PC-3 (cell line): Measurements from ENCODE around the gene PYGO2. TPM values are rescaled to one million over a fixed set of nuclear protein-coding genes. Genes with fewer than 3 reads are reported as not detected.
A peak's percentile ranks its signal among the peaks of the same experiment; 100 is the strongest.

Experiments
- ATAC-seq: fragments of 200-7000 bp; cut with Tn5 transposase; 2 replicates; pipeline ENCODE4 v1.9.1; 2020; ENCODE audit warnings: mild to moderate bottlenecking, moderate library complexity
- BruUV-seq: library from RNA; stranded (reverse); fragments of 400-500 nt; replicated peaks from 2 replicates; lab custom pipeline; 2021; lab: Mats Ljungman, UMichigan
- CTCF ChIA-PET: fragments of 300-600 bp; sonication (Branson Sonifier 250); formaldehyde crosslinking; loops from one replicate; lab custom pipeline; 2022; ENCODE audit warnings: antibody characterized with exemption; lab: Charles Lee
- POLR2A ChIA-PET: fragments of 300-600 bp; sonication (Branson Sonifier 250); formaldehyde crosslinking; loops from one replicate; lab custom pipeline; 2022; ENCODE audit warnings: antibody characterized with exemption; ENCODE audit not compliant: unreplicated experiment; lab: Charles Lee
- DNase-seq: peaks from one replicate; pipeline ENCODE4 v3.0.0-alpha.2; 2015
- H2AFZ ChIP-seq: fragments of 300-600 bp; sonication (generic); 2 replicates; pipeline ENCODE4 v1.6.0; 2016; ENCODE audit warnings: antibody characterized with exemption, low read length
- H3F3A ChIP-seq: fragments of 300-600 bp; sonication (generic); one replicate; pipeline ENCODE4 v1.6.0; 2017; ENCODE audit warnings: antibody characterized with exemption, low read length, control low read depth, mild to moderate bottlenecking; ENCODE audit not compliant: unreplicated experiment
- H3K27ac ChIP-seq: fragments of 300-600 bp; sonication (generic); 2 replicates; pipeline ENCODE4 v1.5.1; 2016; ENCODE audit warnings: mild to moderate bottlenecking, low read length
- H3K27me3 ChIP-seq: fragments of 300-600 bp; sonication (generic); 2 replicates; pipeline ENCODE4 v1.6.1; 2016; ENCODE audit warnings: low read length, mixed read lengths
- H3K36me3 ChIP-seq: fragments of 300-600 bp; sonication (generic); 2 replicates; pipeline ENCODE4 v1.6.1; 2016; ENCODE audit warnings: low read depth, mixed run types, low read length, mixed read lengths
- H3K4me1 ChIP-seq: fragments of 300-600 bp; sonication (generic); 2 replicates; pipeline ENCODE4 v1.5.1; 2016; ENCODE audit warnings: low read length; ENCODE audit not compliant: insufficient read depth
- H3K4me2 ChIP-seq: fragments of 300-600 bp; sonication (generic); 2 replicates; pipeline ENCODE4 v1.6.0; 2016; ENCODE audit warnings: low read length
- H3K4me3 ChIP-seq: fragments of 300-600 bp; sonication (generic); 2 replicates; pipeline ENCODE4 v1.5.1; 2016; ENCODE audit warnings: mild to moderate bottlenecking, low read length, mixed read lengths
- H3K79me2 ChIP-seq: fragments of 300-600 bp; sonication (generic); 2 replicates; pipeline ENCODE4 v1.6.1; 2017; ENCODE audit warnings: low read length, mixed read lengths
- H3K9ac ChIP-seq: fragments of 300-600 bp; sonication (generic); 2 replicates; pipeline ENCODE4 v1.6.0; 2016; ENCODE audit warnings: mild to moderate bottlenecking, low read length
- H3K9me2 ChIP-seq: fragments of 300-600 bp; sonication (generic); replicated peaks from 2 replicates; pipeline ENCODE4 v1.6.1; 2016; ENCODE audit warnings: mixed run types, low read length, mixed read lengths
- H3K9me3 ChIP-seq: fragments of 300-600 bp; sonication (generic); 2 replicates; pipeline ENCODE4 v1.6.1; 2016; ENCODE audit warnings: low read length, mixed read lengths
- H4K20me1 ChIP-seq: fragments of 300-600 bp; sonication (generic); 2 replicates; pipeline ENCODE4 v1.6.1; 2016; ENCODE audit warnings: low read length, mixed read lengths
- CTCF ChIP-seq: fragments of 300-600 bp; sonication (generic); conservative IDR thresholded peaks from 2 replicates; pipeline ENCODE4 v1.5.1; 2017; ENCODE audit warnings: antibody characterized with exemption, low read depth, mild to moderate bottlenecking, low read length
- EZH2 ChIP-seq: fragments of 300-600 bp; sonication (generic); IDR thresholded peaks from one replicate; pipeline ENCODE4 v1.6.1; 2017; ENCODE audit warnings: antibody characterized with exemption, mild to moderate bottlenecking, low read length; ENCODE audit not compliant: unreplicated experiment
- EZH2phosphoT487 ChIP-seq: fragments of 300-600 bp; sonication (generic); IDR thresholded peaks from 2 replicates; pipeline ENCODE4 v1.6.1; 2018; ENCODE audit warnings: mild to moderate bottlenecking, antibody characterized with exemption, low read length, borderline replicate concordance
- intact Hi-C: fragments of 100-400 bp; cut with micrococcal nuclease; formaldehyde crosslinking; loops from 2 replicates; pipeline ENCODE4 v1.9.0; 2023
- total RNA-seq: library from RNA; depleted of rRNA; stranded (reverse); fragments of >200 nt; gene quantifications from 2 replicates; pipeline ENCODE4 v1.2.3, GENCODE V29; 2014

Gene PYGO2
- total RNA-seq, 1 experiment from 2014 or later = 41.7 TPM

- Histone ChIP-seq H3K4me1 (peaks cover 55% of the 10 kb centered on the region), H3K27me3 (no peaks in the 10 kb centered on the region), H4K20me1 (peaks cover 13% of the 10 kb centered on the region; the same call in 1 of the 2 replicates), H2AFZ (peak overlapping the region; percentile 61), H3F3A (peaks cover 9% of the 10 kb centered on the region), H3K27ac (peak overlapping the region; percentile 96), H3K79me2 (peaks cover 72% of the 10 kb centered on the region), H3K4me2 (peak overlapping the region; percentile 88), H3K9ac (peak overlapping the region; percentile 89), H3K36me3 (peaks cover 13% of the 10 kb centered on the region), H3K9me3 (no peaks in the 10 kb centered on the region), H3K4me3 (peak overlapping the region; percentile 80), H3K9me2 (no peaks in the 10 kb centered on the region)
- POLR2A ChIA-PET = interaction anchor here (0.6 to 1.0 kb wide), 14 partner anchors 11 to 1755 kb away, joined by 3 to 26 read pairs (median 4); partner anchors contain the start of genes ADAM15, EFNA4, ISG20L2 and METTL25B
- DNase-seq = peak; percentile 99
- peak; percentile 43; the same call in 1 of the 2 replicates for TF ChIP-seq CTCF
- no peak for TF ChIP-seq EZH2
- intact Hi-C loops = loop anchor here (1.0 to 5.0 kb wide), 6 partner anchors 12 to 164 kb away; partner anchors contain the start of genes EFNA4, PYGO2 and SLC50A1
- CTCF ChIA-PET = interaction anchor here (0.6 to 1.4 kb wide), 8 partner anchors 18 to 645 kb away, joined by 3 to 9 read pairs (median 5); partner anchors contain the start of genes PBXIP1 and ZBTB7B
- no TSS peak for BruUV-seq
- peak; percentile 26 for ATAC-seq
Observed at GRCh38 chr1:154973344-154974101, 11.9 kb upstream of the PYGO2 start.

GRCh38 chr1:154972517-154973343 is 11.1 kb upstream of the PYGO2 start:
- Histone ChIP-seq H3K9me3 (no peaks in the 10 kb centered on the region), H3K9ac (peak overlapping the region; percentile 89), H2AFZ (0 out of 2 replicates have a peak overlapping the region, but pooled peaks have one; percentile 30), H3K4me1 (peaks cover 55% of the 10 kb centered on the region), H3K27me3 (no peaks in the 10 kb centered on the region), H3F3A (peaks cover 9% of the 10 kb centered on the region), H3K79me2 (peaks cover 64% of the 10 kb centered on the region), H3K4me2 (peak overlapping the region; percentile 88), H3K27ac (peak overlapping the region; percentile 96), H3K36me3 (peaks cover 10% of the 10 kb centered on the region; the same call in 1 of the 2 replicates), H3K9me2 (no peaks in the 10 kb centered on the region), H4K20me1 (peaks cover 13% of the 10 kb centered on the region; the same call in 1 of the 2 replicates), H3K4me3 (peak overlapping the region; percentile 80)
- BruUV-seq = TSS peak; percentile 69
- TF ChIP-seq CTCF = no peak
- TF ChIP-seq EZH2phosphoT487 = no peak
- TF ChIP-seq EZH2 = no peak
- DNase-seq (peak; percentile 99), ATAC-seq (peak; percentile 26)
- CTCF ChIA-PET = interaction anchor here (0.5 to 1.4 kb wide), 3 partner anchors 17 to 79 kb away, joined by 5 to 8 read pairs (median 6); partner anchors contain the start of genes PBXIP1 and ZBTB7B
- intact Hi-C loops = loop anchor here (1.0 to 5.0 kb wide), 6 partner anchors 8 to 165 kb away; partner anchors contain the start of genes EFNA4, PYGO2 and SLC50A1
- POLR2A ChIA-PET = interaction anchor here (0.5 to 1.3 kb wide), 9 partner anchors 11 to 493 kb away, joined by 3 to 6 read pairs (median 4); partner anchors contain the start of genes ADAM15, EFNA4, PBXIP1 and PYGO2
